Measurements from ENCODE around the gene SERINC5.

SERINC5 gene

DNA sequence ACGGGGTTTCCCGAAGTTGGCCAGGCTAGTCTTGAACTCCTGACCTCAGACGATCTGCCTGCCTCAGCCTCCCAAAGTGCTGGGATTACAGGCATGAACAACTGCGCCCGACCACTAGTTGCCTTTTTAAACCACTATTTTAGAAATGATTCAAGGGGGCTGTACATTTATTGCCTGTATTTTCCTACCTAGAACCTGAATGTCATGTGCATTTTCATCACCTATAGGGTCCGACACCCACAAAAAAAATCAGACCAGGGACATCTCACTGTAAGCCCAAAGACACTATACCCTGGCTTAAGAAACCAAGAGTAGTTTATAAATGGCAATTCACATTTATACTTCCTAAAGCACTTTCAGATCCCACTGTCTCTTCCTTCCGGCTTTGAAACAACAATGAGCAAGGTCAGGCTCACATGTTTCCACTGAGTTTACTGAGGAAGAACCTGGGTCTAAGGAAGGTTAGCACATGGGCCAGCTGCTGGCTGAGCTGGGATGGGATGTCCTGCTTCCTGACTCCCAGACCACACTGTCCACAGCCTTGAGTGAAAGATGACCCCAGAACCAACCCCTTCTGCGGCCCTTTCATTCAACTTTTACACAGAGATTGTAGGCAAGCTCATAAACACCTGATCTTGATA is 87.3 kb downstream of the SERINC5 start:
- no peak for DNase-seq (ENCODE audit: low read depth)
- TF ChIP-seq CTCF (conservative IDR thresholded peaks at IDR 0.05; ENCODE audit: control insufficient read depth, insufficient read depth, low read depth, low read length), result no peak
- no peak overlapping the region for H3K4me3 ChIP-seq (ENCODE audit: control insufficient read depth, low read depth, low read length)

DNA sequence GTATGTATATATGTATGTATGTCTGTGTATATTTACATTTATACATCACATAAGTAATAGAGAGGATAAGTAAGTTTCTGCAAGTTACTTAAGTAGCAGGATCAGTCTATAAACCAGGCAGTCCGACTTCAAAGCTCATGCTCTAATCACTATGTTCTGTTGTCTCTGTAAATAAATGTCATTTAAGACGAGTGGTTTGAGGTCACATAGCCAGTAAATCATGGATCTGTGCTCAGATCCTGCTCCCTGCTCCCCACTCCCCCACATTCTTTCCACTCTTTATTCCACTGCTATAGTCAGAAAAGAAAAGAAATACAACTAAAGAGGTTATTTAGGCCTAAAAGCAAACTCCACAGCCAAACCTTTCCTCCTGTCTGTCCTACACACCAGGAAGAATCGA is 90.4 kb downstream of the SERINC5 start:
- no peak overlapping the region for H3K4me3 ChIP-seq (ENCODE audit: control insufficient read depth, low read depth, low read length)
- TF ChIP-seq CTCF (conservative IDR thresholded peaks at IDR 0.05; ENCODE audit: control insufficient read depth, insufficient read depth, low read depth, low read length), result no peak
- DNase-seq (ENCODE audit: low read depth), result no peak

DNA sequence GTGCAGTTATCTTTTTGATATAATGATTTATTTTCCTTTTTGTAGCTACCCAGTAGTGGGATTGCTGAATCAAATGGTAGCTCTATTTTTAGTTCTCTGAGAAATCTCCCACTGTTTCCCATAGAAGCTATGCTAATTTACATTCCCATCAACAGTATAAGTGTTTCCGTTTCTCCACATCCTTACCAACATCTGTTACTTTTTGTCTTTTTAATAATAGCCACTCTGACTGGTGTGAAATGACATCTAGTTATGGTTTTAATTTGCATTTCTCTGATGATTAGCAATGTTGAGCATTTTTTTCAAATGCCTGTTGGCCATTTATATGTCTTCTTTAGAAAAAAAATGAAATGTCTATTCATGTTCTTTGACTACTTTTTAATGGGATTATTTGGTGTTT is 94.7 kb downstream of the SERINC5 start:
- no peak for DNase-seq (ENCODE audit: low read depth)
- no peak overlapping the region for H3K4me3 ChIP-seq (ENCODE audit: control insufficient read depth, low read depth, low read length)
- no peak for TF ChIP-seq CTCF (conservative IDR thresholded peaks at IDR 0.05; ENCODE audit: control insufficient read depth, insufficient read depth, low read depth, low read length)

DNA sequence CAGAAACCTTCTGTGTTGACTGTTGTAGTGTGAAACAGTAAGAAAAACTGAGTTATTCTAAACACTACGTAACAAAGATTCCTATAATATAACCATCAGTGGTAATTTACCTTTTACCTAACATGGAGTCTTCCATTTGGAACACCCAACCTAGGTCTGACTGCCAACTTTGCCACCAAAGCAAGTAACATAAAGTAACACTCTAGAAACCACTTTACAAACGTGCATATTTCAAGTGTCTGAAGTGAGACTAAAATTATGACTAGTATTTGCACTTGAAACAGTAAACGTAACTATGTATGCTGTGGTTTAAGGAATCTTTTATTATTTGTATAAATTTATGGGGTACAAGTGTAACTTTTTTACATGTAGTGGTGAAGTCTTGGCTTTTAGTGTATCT is 95.6 kb downstream of the SERINC5 start:
- no peak overlapping the region for H3K4me3 ChIP-seq (ENCODE audit: control insufficient read depth, low read depth, low read length)
- DNase-seq (ENCODE audit: low read depth), result no peak
- TF ChIP-seq CTCF (conservative IDR thresholded peaks at IDR 0.05; ENCODE audit: control insufficient read depth, insufficient read depth, low read depth, low read length), result no peak

- no peak for TF ChIP-seq CTCF (conservative IDR thresholded peaks at IDR 0.05; ENCODE audit: control insufficient read depth, insufficient read depth, low read depth, low read length)
- no peak for DNase-seq (ENCODE audit: low read depth)
- H3K4me3 ChIP-seq (ENCODE audit: control insufficient read depth, low read depth, low read length), result no peak overlapping the region
Observed at GRCh38 chr5:80159133-80159815, 96.6 kb downstream of the SERINC5 start.

GRCh38 chr5:80156156-80156555 is 99.7 kb downstream of the SERINC5 start:
- no peak for DNase-seq (ENCODE audit: low read depth)
- no peak for TF ChIP-seq CTCF (conservative IDR thresholded peaks at IDR 0.05; ENCODE audit: control insufficient read depth, insufficient read depth, low read depth, low read length)

More at GRCh38 chr5:80156156-80156555, 99.7 kb downstream of the SERINC5 start:
- no peak overlapping the region for H3K4me3 ChIP-seq (ENCODE audit: control insufficient read depth, low read depth, low read length)
